ENCODE data around the gene FOXA2. TPM values are rescaled to one million over a fixed set of nuclear protein-coding genes. Genes with fewer than 3 reads are reported as not detected.
A peak's percentile ranks its signal among the peaks of the same experiment; 100 is the strongest.

Gene FOXA2
- total and polyA plus RNA-seq, 2 of the 13 experiments (the other 11 are each of a cell fraction or from before 2014, with no cell fraction given): 8.8 to 12.2 TPM

DNA sequence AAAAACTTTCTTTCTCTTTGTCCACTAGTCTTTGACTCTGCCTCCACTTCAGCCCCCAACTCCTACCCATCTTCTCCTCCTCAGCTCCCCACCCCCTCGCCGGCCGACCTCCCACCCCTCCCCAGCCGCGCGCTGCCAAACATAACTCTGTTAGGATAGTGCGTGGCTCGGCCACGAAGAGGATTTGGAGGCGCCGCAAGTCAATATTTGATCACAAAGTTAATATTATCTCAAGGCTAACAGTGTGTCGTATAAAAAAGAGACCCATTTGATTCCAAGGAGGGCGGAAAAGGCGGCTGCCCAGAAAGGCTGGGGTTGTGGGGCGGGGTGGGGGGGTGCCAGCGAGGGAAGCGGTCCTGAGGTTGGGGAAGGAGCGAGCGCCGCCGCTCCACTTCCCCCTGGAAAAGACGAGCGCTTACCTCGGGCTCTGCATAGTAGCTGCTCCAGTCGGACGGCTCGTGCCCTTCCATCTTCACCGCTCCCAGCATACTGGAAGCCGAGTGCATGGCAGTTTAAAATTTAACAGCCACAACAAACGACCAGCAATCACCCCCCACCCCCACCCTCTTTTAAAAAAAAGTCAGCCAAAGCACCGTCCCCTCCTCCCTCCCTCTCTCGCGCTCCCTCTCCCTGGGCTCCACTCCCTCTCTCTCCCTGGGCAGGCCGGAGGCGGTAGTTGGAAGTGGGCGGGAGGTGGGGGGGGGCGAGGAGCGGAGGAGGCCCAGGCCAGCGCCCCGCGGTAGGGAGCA is 425 bp downstream of the FOXA2 start:
- ChIA-PET CTCF (ENCODE audit: low intra/inter-chr PET ratio, low total read pairs) (interaction anchor here (0.7 to 5.0 kb wide), 3 partner anchors 94 to 130 kb away, joined by 3 to 83 read pairs (median 27); no protein-coding TSS in a partner anchor), POLR2A (interaction anchor here (0.7 to 6.1 kb wide), 23 partner anchors 11 to 766 kb away, joined by 3 to 189 read pairs (median 10); partner anchors contain the start of gene NXT1)
- Histone ChIP-seq H3K79me2 (ENCODE audit: insufficient read depth, low read length) (peaks cover 40% of the 10 kb centered on the region), H3K36me3 (replicated peaks in 1 of 2; ENCODE audit: control insufficient read depth in 1 of 2, insufficient read depth in 2 of 2, low read length in 2 of 2) (peaks cover 5 to 16% of the 10 kb centered on the region in 2 experiments; a peak in 3 of 5 replicates), H2AFZ (ENCODE audit: low read length) (no peak overlapping the region), H3K9me3 (ENCODE audit: low read length) (no peaks in the 10 kb centered on the region), H3K4me3 (replicated peaks in 1 of 3; ENCODE audit: insufficient read depth in 1 of 3, low read depth in 2 of 3, low read length in 3 of 3) (peak overlapping the region; percentile 94 to 97 (median 96)), H3K4me2 (ENCODE audit: low read depth, low read length) (peak overlapping the region; percentile 84), H3K4me1 (ENCODE audit: insufficient read depth, low read length) (peaks cover 61% of the 10 kb centered on the region), H3K9ac (ENCODE audit: insufficient read depth, low read depth, low read length) (peak overlapping the region; percentile 83), H3K27me3 (ENCODE audit: control insufficient read depth in 1 of 2, insufficient read depth in 2 of 2, low read length in 2 of 2) (peaks cover 3 to 17% of the 10 kb centered on the region in 2 experiments; a peak in 4 of 5 replicates), H3K27ac (ENCODE audit: extremely low read length, insufficient read depth, low read length) (peak overlapping the region; percentile 80), H4K20me1 (ENCODE audit: insufficient read depth, low read length) (peaks cover 16% of the 10 kb centered on the region; the same call in 1 of the 2 replicates)
- FAIRE-seq (peak; percentile 63), ATAC-seq (peak; percentile 63), DNase-seq (ENCODE audit: low spot score) (peak; percentile 93)
- 1% methylated on average over 41 of the region's 41 CpGs for WGBS (ENCODE audit: low lambda C conversion rate)
- in situ Hi-C loops (cut with HindIII; ENCODE audit: extremely low pct_ligation_motif_present, low pct_unique_long_range_greater_than_20kb): no loop called here
- no TSS peak for BruUV-seq (replicated peaks)
- intact Hi-C loops (cut with micrococcal nuclease; ENCODE audit: unreplicated experiment): loop anchor here (1.0 to 2.0 kb wide), 5 partner anchors 50 to 179 kb away; no protein-coding TSS in a partner anchor
- peak; percentile 89 for TF ChIP-seq GTF2F1 (IDR thresholded peaks at IDR 0.05; ENCODE audit: low read length)
- no peak for TF ChIP-seq ZFP62 (CRISPR knock-in tag; IDR thresholded peaks at IDR 0.05)
- TF ChIP-seq ZBTB34 (CRISPR knock-in tag; IDR thresholded peaks at IDR 0.05): peak; percentile 69; the same call in 1 of the 2 replicates
- TF ChIP-seq ZNF644 (CRISPR knock-in tag; IDR thresholded peaks at IDR 0.05; ENCODE audit: low read depth): 0 out of 2 replicates have a peak, but pooled peaks have one; percentile 9
- TF ChIP-seq RBM22 (optimal IDR thresholded peaks at IDR 0.05; ENCODE audit: low read length): no peak
- TF ChIP-seq ELK4 (CRISPR knock-in tag; IDR thresholded peaks at IDR 0.05; ENCODE audit: borderline replicate concordance): no peak
- no peak for TF ChIP-seq ZNF597 (CRISPR knock-in tag; IDR thresholded peaks at IDR 0.05)
- TF ChIP-seq PREB (CRISPR knock-in tag; IDR thresholded peaks at IDR 0.05): no peak
- no peak; the same call in none of the 2 replicates for TF ChIP-seq SPEN (CRISPR knock-in tag; IDR thresholded peaks at IDR 0.05; ENCODE audit: low read depth)
- TF ChIP-seq ZNF136 (CRISPR knock-in tag; IDR thresholded peaks at IDR 0.05; ENCODE audit: low read depth): peak; percentile 68; the same call in 1 of the 2 replicates
- TF ChIP-seq HMG20A (CRISPR knock-in tag; IDR thresholded peaks at IDR 0.05; ENCODE audit: borderline replicate concordance): peak; percentile 23; the same call in 1 of the 2 replicates
- TF ChIP-seq HDAC2 (CRISPR knock-in tag; IDR thresholded peaks at IDR 0.05): peak; percentile 49
- no peak for TF ChIP-seq THAP9 (CRISPR knock-in tag; IDR thresholded peaks at IDR 0.05; ENCODE audit: borderline replicate concordance)
- no peak for TF ChIP-seq TOE1 (CRISPR knock-in tag; IDR thresholded peaks at IDR 0.05)
- TF ChIP-seq ZFP90 (CRISPR knock-in tag; IDR thresholded peaks at IDR 0.05; ENCODE audit: borderline replicate concordance): no peak
